PFSK-1 (cell line): ENCODE data around the gene MBD5. TPM values are rescaled to one million over a fixed set of nuclear protein-coding genes. Genes with fewer than 3 reads are reported as not detected.

Source experiments
- FOXP2 ChIP-seq: optimal IDR thresholded peaks from 2 replicates; pipeline ENCODE3; 2011; ENCODE audit warnings: borderline replicate concordance, control low read depth, inconsistent platforms; ENCODE audit not compliant: insufficient read depth; ENCODE audit errors: extremely low read length, extremely low read depth
- POLR2AphosphoS5 ChIP-seq: IDR thresholded peaks from 2 replicates; pipeline ENCODE4 v1.6.1; 2012; ENCODE audit warnings: low read depth, mild to moderate bottlenecking, control low read depth, low read length, moderate library complexity
- REST ChIP-seq, 2 experiments: IDR thresholded peaks; 2 replicates each; pipeline versions ENCODE4 v1.6.1 to v1.8.0; 2011 to 2012; ENCODE audit warnings: low read depth in 2 of 2, low read length in 2 of 2, control low read depth in 1 of 2, inconsistent platforms in 1 of 2, mild to moderate bottlenecking in 1 of 2, moderate library complexity in 1 of 2; ENCODE audit not compliant: insufficient read depth in 1 of 2
- SIN3A ChIP-seq: IDR thresholded peaks from 2 replicates; pipeline ENCODE4 v1.6.1; 2012; ENCODE audit warnings: mild to moderate bottlenecking, low read length, moderate library complexity, borderline replicate concordance; ENCODE audit not compliant: insufficient read depth
- TAF1 ChIP-seq: IDR thresholded peaks from 2 replicates; pipeline ENCODE4 v1.6.1; 2012; ENCODE audit warnings: low read length, control low read depth, borderline replicate concordance; ENCODE audit not compliant: insufficient read depth
- polyA plus RNA-seq: library from polyadenylated mRNA; unstranded; fragments of >200 nt; gene quantifications from one replicate; pipeline ENCODE4 v1.2.1, GENCODE V29; 2012; ENCODE audit warnings: low read depth, missing spikeins; ENCODE audit not compliant: insufficient read length

MBD5 gene
- 5.4 TPM for polyA plus RNA-seq

GRCh38 chr2:148021059-148021861 is at the start of gene MBD5:
MBD5 (plus strand) TSS chr2:148021091.
- TF ChIP-seq FOXP2 (no peak), SIN3A (no peak), POLR2AphosphoS5 (peak; percentile 53; the same call in 1 of the 2 replicates), REST (IDR thresholded peaks at IDR 0.05; ENCODE audit: insufficient read depth in 1 of 2, low read depth in 2 of 2, low read length in 2 of 2) (no peak), TAF1 (peak; percentile 76; the same call in 1 of the 2 replicates)

GRCh38 chr2:147976102-147976501 is 44.8 kb upstream of the MBD5 start:
- no peak for TF ChIP-seq REST (IDR thresholded peaks at IDR 0.05; ENCODE audit: insufficient read depth in 1 of 2, low read depth in 2 of 2, low read length in 2 of 2)
- no peak for TF ChIP-seq POLR2AphosphoS5
- no peak for TF ChIP-seq FOXP2
- TF ChIP-seq SIN3A = no peak
- no peak for TF ChIP-seq TAF1

- no peak for TF ChIP-seq FOXP2
- TF ChIP-seq POLR2AphosphoS5 = no peak
- TF ChIP-seq REST (IDR thresholded peaks at IDR 0.05; ENCODE audit: insufficient read depth in 1 of 2, low read depth in 2 of 2, low read length in 2 of 2) = no peak
- no peak for TF ChIP-seq SIN3A
- TF ChIP-seq TAF1 = no peak
These were observed 43.2 kb upstream of the MBD5 start for GRCh38 chr2:147977679-147978078.

GRCh38 chr2:147980940-147981528 is 39.9 kb upstream of the MBD5 start:
- TF ChIP-seq REST (IDR thresholded peaks at IDR 0.05; ENCODE audit: insufficient read depth in 1 of 2, low read depth in 2 of 2, low read length in 2 of 2) (no peak), TAF1 (no peak), FOXP2 (no peak), POLR2AphosphoS5 (no peak), SIN3A (no peak)
